WTC11 (cell line): ENCODE results near the gene GPR26. TPM values are rescaled to one million over a fixed set of nuclear protein-coding genes. Genes with fewer than 3 reads are reported as not detected.

ENCODE experiments used
- ATAC-seq: fragments of 200-7000 bp; cut with Tn5 transposase; 2 replicates; pipeline ENCODE4 v1.10.0; 2021; ENCODE audit warnings: mild to moderate bottlenecking, moderate library complexity
- CTCF ChIA-PET: fragments of 300-600 bp; sonication (Branson Sonifier 250); formaldehyde crosslinking; loops from one replicate; lab custom pipeline; 2021; ENCODE audit warnings: antibody characterized with exemption; lab: Charles Lee
- POLR2A ChIA-PET: fragments of 350-600 bp; sonication (Branson Sonifier 250); formaldehyde crosslinking; loops from one replicate; lab custom pipeline; 2021; ENCODE audit warnings: antibody characterized with exemption; lab: Charles Lee
- DNase-seq: peaks from one replicate; pipeline ENCODE4 v3.0.0; 2021; ENCODE audit warnings: low spot score
- H3K27ac Mint-ChIP-seq: 2 replicates; pipeline ENCODE4 v1.8.0; 2021; ENCODE audit warnings: mixed read lengths
- H3K27me3 Mint-ChIP-seq: 2 replicates; pipeline ENCODE4 v1.8.0; 2021; ENCODE audit warnings: low read depth, mild to moderate bottlenecking, moderate library complexity, mixed read lengths
- H3K36me3 Mint-ChIP-seq: 2 replicates; pipeline ENCODE4 v1.8.0; 2021; ENCODE audit warnings: mixed read lengths
- H3K4me1 Mint-ChIP-seq: 2 replicates; pipeline ENCODE4 v1.8.0; 2022; ENCODE audit warnings: mixed read lengths
- H3K4me3 Mint-ChIP-seq: 2 replicates; pipeline ENCODE4 v1.8.0; 2021; ENCODE audit warnings: mild to moderate bottlenecking, moderate library complexity, mixed read lengths
- H3K9me3 Mint-ChIP-seq: 2 replicates; pipeline ENCODE4 v1.8.0; 2021; ENCODE audit warnings: mixed read lengths
- CDX4 ChIP-seq: fragments of 250-450 bp; sonication (Bioruptor Pico); IDR thresholded peaks from 2 replicates; pipeline ENCODE4 v1.9.0; 2021; ENCODE audit warnings: moderate library complexity, mild to moderate bottlenecking, inconsistent platforms, borderline replicate concordance
- E2F5 ChIP-seq: sonication (generic); formaldehyde crosslinking; IDR thresholded peaks from 2 replicates; pipeline ENCODE4 v1.8.1; 2022; ENCODE audit warnings: mild to moderate bottlenecking, moderate library complexity, missing genetic modification reagents
- ESRRA ChIP-seq: sonication (generic); formaldehyde crosslinking; IDR thresholded peaks from 2 replicates; pipeline ENCODE4 v1.8.1; 2022; ENCODE audit warnings: mild to moderate bottlenecking, missing genetic modification reagents, borderline replicate concordance
- ETV6 ChIP-seq: sonication (generic); formaldehyde crosslinking; IDR thresholded peaks from 2 replicates; pipeline ENCODE4 v1.8.1; 2022; ENCODE audit warnings: mild to moderate bottlenecking, missing genetic modification reagents
- FOXK1 ChIP-seq: sonication (generic); formaldehyde crosslinking; IDR thresholded peaks from 2 replicates; pipeline ENCODE4 v1.8.0; 2022; ENCODE audit warnings: mild to moderate bottlenecking, moderate library complexity, missing genetic modification reagents
- KAT7 ChIP-seq: sonication (generic); formaldehyde crosslinking; IDR thresholded peaks from 2 replicates; pipeline ENCODE4 v1.8.1; 2023; ENCODE audit warnings: missing genetic modification reagents, mild to moderate bottlenecking, borderline replicate concordance
- NR3C1 ChIP-seq: sonication (generic); formaldehyde crosslinking; conservative IDR thresholded peaks from 2 replicates; pipeline ENCODE4 v1.8.1; 2023; ENCODE audit warnings: low read depth, mild to moderate bottlenecking, missing genetic modification reagents
- TEAD4 ChIP-seq: sonication (generic); formaldehyde crosslinking; IDR thresholded peaks from 2 replicates; pipeline ENCODE4 v1.8.0; 2022; ENCODE audit warnings: mild to moderate bottlenecking, missing genetic modification reagents
- ZBTB43 ChIP-seq: sonication (generic); formaldehyde crosslinking; IDR thresholded peaks from 2 replicates; pipeline ENCODE4 v1.8.1; 2023; ENCODE audit warnings: mild to moderate bottlenecking, missing genetic modification reagents
- ZNF416 ChIP-seq: fragments of 250-450 bp; sonication (Bioruptor Pico); IDR thresholded peaks from 2 replicates; pipeline ENCODE4 v1.9.0; 2021; ENCODE audit warnings: mild to moderate bottlenecking, inconsistent platforms
- ZNF423 ChIP-seq: fragments of 250-450 bp; sonication (Bioruptor Pico); IDR thresholded peaks from 2 replicates; pipeline ENCODE4 v2.1.2; 2022; ENCODE audit warnings: mild to moderate bottlenecking, moderate library complexity
- ZNF532 ChIP-seq: fragments of 250-450 bp; sonication (Bioruptor Pico); IDR thresholded peaks from 2 replicates; pipeline ENCODE4 v1.9.0; 2021; ENCODE audit warnings: mild to moderate bottlenecking, borderline replicate concordance
- total RNA-seq: library from RNA; stranded (reverse); gene quantifications from 3 replicates; pipeline ENCODE4 v1.2.3, GENCODE V29; 2021
- TF ChIP-seq, protein P1 (sequence below): sonication (generic); formaldehyde crosslinking; IDR thresholded peaks from 2 replicates; pipeline ENCODE4 v1.8.0; 2022; ENCODE audit warnings: mild to moderate bottlenecking, missing genetic modification reagents

GPR26 gene
- total RNA-seq, 1 experiment from 2014 or later = 0.07 TPM

DNA sequence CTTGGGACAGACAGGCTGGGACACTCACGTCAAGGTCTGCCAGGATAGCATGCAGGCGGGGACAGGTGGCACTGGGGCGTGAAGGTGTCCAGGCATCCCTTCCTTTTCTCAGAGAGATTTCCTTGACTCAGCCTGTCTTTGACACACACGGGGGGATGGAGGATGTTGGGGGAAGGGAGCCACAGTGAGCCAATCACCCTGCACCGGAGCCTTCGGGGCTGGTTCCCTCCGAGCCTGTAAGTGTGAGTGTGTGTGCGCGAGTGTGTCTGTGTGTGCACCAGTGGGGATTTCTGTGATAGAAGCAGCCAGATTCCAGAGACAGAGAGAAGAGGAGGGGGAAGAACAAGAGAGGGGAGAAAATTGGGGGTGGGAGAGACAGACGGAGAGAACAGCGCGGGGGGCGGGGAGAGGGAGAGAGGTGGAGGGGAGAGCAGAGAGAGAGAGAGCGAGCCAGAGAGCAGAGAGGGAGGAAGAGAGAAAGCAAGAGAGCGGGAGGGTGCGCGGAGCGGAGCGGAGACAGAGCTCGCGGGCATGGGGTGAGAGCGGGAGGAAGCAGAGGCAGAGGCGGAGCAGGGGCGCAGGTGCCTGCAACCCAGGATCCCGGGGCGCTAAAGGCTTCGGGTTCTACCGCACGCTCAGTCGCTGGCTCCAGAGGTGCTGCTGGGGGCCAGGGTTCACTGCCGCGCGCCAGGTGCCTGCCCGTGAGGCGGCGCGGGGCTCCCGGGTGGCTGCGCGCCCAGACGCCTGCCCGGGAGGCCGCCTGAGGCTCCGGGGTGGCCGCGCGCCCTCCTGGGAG, 466 bp upstream of the GPR26 start:
- ATAC-seq = peak; percentile 48
- Mint-ChIP-seq H3K36me3 (peaks cover 2% of the 10 kb centered on the region; the same call in 1 of the 2 replicates), H3K4me3 (peak overlapping the region; percentile 72), H3K4me1 (peaks cover 12% of the 10 kb centered on the region), H3K9me3 (no peaks in the 10 kb centered on the region), H3K27ac (no peak overlapping the region), H3K27me3 (peaks cover 58% of the 10 kb centered on the region)
- ChIA-PET CTCF (interaction anchor here (1.0 to 6.9 kb wide), 6 partner anchors 10 to 93 kb away, joined by 3 to 105 read pairs (median 6); no protein-coding TSS in a partner anchor), POLR2A (no interaction called here)
- peak; percentile 41 for DNase-seq
- TF ChIP-seq ZNF423 (CRISPR knock-in tag) (no peak), ZNF532 (CRISPR knock-in tag) (no peak), E2F5 (CRISPR knock-in tag) (no peak), KAT7 (CRISPR knock-in tag) (no peak), FOXK1 (no peak)

GRCh38 chr10:123669886-123670285, 3.7 kb downstream of the GPR26 start:
- Mint-ChIP-seq H3K27me3 (peaks cover 45% of the 10 kb centered on the region), H3K27ac (no peak overlapping the region), H3K4me3 (no peak overlapping the region), H3K36me3 (peaks cover 2% of the 10 kb centered on the region; the same call in 1 of the 2 replicates)
- no peak for ATAC-seq
- ChIA-PET CTCF (interaction anchor here (1.2 kb wide), 1 partner anchor 227 kb away, joined by 3 read pairs; no protein-coding TSS in a partner anchor), POLR2A (no interaction called here)
- TF ChIP-seq TEAD4 (CRISPR knock-in tag) (no peak), ZBTB43 (CRISPR knock-in tag) (no peak), E2F5 (CRISPR knock-in tag) (no peak), NR3C1 (CRISPR knock-in tag) (no peak)
- TF ChIP-seq, all 79 proteins: peak for 0
- DNase-seq = no peak
- no peaks in the 10 kb centered on the region for H3K9me3 Mint-ChIP-seq
- H3K4me1 Mint-ChIP-seq = peaks cover 15% of the 10 kb centered on the region

DNA sequence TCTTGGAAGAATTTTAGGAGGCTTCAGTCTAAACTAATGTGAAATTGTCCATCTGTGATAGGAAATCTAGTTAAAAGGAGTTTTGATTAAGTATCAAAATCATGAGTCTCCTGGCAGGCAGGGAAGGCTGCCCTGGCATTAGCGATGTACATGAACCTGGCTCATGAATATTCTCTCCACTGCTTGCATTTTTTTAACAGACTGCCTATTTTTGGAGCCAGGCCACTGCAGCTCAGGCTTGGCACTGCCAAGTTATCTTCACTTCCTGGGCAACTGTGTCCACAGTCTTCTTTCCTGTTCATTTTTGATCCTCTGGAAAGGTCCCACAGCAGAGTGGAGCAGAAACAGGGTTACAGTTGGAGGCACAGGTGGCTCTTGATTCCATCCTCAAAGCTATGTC, 7.0 kb downstream of the GPR26 start:
- Mint-ChIP-seq H3K27ac (no peak overlapping the region), H3K9me3 (no peaks in the 10 kb centered on the region), H3K4me3 (no peak overlapping the region), H3K36me3 (no peaks in the 10 kb centered on the region), H3K4me1 (peaks cover 6% of the 10 kb centered on the region; the same call in 1 of the 2 replicates), H3K27me3 (peaks cover 14% of the 10 kb centered on the region)
- POLR2A ChIA-PET = no interaction called here
- CTCF ChIA-PET = interaction anchor here (0.6 to 1.8 kb wide), 4 partner anchors 10 to 100 kb away, joined by 3 to 7 read pairs (median 4); no protein-coding TSS in a partner anchor
- no peak for TF ChIP-seq ESRRA (CRISPR knock-in tag)
- TF ChIP-seq ZNF416 (CRISPR knock-in tag) = no peak
- TF ChIP-seq ETV6 = no peak
- no peak for TF ChIP-seq CDX4 (CRISPR knock-in tag)
- TF ChIP-seq, protein P1, sequence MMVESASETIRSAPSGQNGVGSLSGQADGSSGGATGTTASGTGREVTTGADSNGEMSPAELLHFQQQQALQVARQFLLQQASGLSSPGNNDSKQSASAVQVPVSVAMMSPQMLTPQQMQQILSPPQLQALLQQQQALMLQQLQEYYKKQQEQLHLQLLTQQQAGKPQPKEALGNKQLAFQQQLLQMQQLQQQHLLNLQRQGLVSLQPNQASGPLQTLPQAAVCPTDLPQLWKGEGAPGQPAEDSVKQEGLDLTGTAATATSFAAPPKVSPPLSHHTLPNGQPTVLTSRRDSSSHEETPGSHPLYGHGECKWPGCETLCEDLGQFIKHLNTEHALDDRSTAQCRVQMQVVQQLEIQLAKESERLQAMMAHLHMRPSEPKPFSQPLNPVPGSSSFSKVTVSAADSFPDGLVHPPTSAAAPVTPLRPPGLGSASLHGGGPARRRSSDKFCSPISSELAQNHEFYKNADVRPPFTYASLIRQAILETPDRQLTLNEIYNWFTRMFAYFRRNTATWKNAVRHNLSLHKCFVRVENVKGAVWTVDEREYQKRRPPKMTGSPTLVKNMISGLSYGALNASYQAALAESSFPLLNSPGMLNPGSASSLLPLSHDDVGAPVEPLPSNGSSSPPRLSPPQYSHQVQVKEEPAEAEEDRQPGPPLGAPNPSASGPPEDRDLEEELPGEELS = no peak
- DNase-seq (no peak), ATAC-seq (no peak)
